ENCODE data around the gene PSKH1. TPM values are rescaled to one million over a fixed set of nuclear protein-coding genes. Genes with fewer than 3 reads are reported as not detected.

Gene PSKH1
- total and polyA plus RNA-seq, 9 of the 15 experiments (the other 6 are each of a cell fraction or from before 2014, with no cell fraction given) = 0.96 to 20.9 (median 9.4) TPM

DNA sequence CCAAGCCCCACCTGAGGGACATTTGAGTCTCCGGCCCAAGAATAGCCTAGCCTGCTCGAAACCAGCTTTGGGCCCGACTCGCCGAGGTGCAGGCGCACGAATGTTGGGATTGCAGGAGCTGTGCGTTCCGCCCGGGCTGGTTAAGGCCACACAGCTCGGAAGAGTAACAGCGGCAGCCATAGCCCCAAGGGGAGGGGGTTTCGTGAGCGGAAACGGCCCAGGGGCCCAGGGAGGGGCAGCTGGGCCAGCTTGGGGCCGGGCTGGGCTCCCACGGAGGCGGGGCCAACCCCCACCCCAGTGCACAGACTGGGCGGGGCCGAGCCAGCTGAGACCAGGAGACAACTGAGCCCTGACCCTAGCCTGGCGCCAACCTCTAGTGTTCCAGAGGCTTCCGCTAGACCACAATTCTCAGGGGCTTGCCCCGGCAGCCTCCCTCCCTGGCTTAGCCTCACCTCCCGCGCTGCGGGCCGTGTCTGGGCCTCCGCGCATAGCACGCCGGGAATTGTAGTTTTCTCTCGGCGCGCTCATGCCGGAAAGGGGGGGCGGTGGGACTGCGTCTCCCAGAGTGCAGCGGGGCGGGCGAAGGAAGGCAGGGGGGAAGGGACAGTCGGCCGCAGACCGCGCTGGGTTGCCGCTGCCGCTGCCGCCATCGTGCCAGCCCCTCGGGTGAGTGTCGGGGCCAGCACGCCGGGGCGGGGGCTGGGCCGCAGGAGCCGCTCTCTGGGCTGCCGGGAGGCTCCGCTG, 46.6 kb upstream of the PSKH1 start, which contains the start of gene NUTF2 (continued):
- peak; percentile 98 for TF ChIP-seq HCFC1 (IDR thresholded peaks at IDR 0.05; ENCODE audit: low read depth, low read length)
- TF ChIP-seq ETV6 (IDR thresholded peaks at IDR 0.05; ENCODE audit: borderline replicate concordance in 1 of 2, low read depth in 2 of 2, low read length in 1 of 2) = peak in 1 of 2 experiments; percentile 33; a peak in 1 of 4 replicates
- no peak for TF ChIP-seq ETV6 (CRISPR knock-in tag; IDR thresholded peaks at IDR 0.05; ENCODE audit: borderline replicate concordance)
- TF ChIP-seq, protein P1, sequence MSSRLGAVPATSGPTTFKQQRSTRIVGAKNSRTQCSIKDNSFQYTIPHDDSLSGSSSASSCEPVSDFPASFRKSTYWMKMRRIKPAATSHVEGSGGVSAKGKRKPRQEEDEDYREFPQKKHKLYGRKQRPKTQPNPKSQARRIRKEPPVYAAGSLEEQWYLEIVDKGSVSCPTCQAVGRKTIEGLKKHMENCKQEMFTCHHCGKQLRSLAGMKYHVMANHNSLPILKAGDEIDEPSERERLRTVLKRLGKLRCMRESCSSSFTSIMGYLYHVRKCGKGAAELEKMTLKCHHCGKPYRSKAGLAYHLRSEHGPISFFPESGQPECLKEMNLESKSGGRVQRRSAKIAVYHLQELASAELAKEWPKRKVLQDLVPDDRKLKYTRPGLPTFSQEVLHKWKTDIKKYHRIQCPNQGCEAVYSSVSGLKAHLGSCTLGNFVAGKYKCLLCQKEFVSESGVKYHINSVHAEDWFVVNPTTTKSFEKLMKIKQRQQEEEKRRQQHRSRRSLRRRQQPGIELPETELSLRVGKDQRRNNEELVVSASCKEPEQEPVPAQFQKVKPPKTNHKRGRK (tag; IDR thresholded peaks at IDR 0.05) = no peak
- no peak for TF ChIP-seq ZNF408 (CRISPR knock-in tag; IDR thresholded peaks at IDR 0.05; ENCODE audit: low read depth)
- TF ChIP-seq NRF1 (conservative IDR thresholded peaks at IDR 0.05 in 1 of 2, IDR thresholded peaks at IDR 0.05 in 1 of 2) = peak; percentile 77 to 82
- TF ChIP-seq, protein P2, sequence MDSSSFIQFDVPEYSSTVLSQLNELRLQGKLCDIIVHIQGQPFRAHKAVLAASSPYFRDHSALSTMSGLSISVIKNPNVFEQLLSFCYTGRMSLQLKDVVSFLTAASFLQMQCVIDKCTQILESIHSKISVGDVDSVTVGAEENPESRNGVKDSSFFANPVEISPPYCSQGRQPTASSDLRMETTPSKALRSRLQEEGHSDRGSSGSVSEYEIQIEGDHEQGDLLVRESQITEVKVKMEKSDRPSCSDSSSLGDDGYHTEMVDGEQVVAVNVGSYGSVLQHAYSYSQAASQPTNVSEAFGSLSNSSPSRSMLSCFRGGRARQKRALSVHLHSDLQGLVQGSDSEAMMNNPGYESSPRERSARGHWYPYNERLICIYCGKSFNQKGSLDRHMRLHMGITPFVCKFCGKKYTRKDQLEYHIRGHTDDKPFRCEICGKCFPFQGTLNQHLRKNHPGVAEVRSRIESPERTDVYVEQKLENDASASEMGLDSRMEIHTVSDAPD (CRISPR knock-in tag; IDR thresholded peaks at IDR 0.05) = no peak
- peak; percentile 54; the same call in 1 of the 2 replicates for TF ChIP-seq KLF13 (tag; IDR thresholded peaks at IDR 0.05; ENCODE audit: borderline replicate concordance, low read depth)
- TF ChIP-seq, protein P3, sequence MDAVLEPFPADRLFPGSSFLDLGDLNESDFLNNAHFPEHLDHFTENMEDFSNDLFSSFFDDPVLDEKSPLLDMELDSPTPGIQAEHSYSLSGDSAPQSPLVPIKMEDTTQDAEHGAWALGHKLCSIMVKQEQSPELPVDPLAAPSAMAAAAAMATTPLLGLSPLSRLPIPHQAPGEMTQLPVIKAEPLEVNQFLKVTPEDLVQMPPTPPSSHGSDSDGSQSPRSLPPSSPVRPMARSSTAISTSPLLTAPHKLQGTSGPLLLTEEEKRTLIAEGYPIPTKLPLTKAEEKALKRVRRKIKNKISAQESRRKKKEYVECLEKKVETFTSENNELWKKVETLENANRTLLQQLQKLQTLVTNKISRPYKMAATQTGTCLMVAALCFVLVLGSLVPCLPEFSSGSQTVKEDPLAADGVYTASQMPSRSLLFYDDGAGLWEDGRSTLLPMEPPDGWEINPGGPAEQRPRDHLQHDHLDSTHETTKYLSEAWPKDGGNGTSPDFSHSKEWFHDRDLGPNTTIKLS (IDR thresholded peaks at IDR 0.05; ENCODE audit: borderline replicate concordance, low read depth) = peak; percentile 89
- peak; percentile 48; the same call in 1 of the 2 replicates for TF ChIP-seq OTX1 (CRISPR knock-in tag; IDR thresholded peaks at IDR 0.05)
- peak; percentile 40 for TF ChIP-seq RBM25 (IDR thresholded peaks at IDR 0.05; ENCODE audit: low read depth, low read length, severe bottlenecking)
- peak; percentile 45 for TF ChIP-seq HNRNPK (IDR thresholded peaks at IDR 0.05; ENCODE audit: low read depth, low read length, poor library complexity, severe bottlenecking)
- no peak for TF ChIP-seq KLF10 (CRISPR knock-in tag; IDR thresholded peaks at IDR 0.05)
- TF ChIP-seq POLR2A (conservative IDR thresholded peaks at IDR 0.05) = peak; percentile 72
- TF ChIP-seq ZNF445 (CRISPR knock-in tag; IDR thresholded peaks at IDR 0.05; ENCODE audit: low read depth) = 0 out of 2 replicates have a peak, but pooled peaks have one; percentile 41
- peak; percentile 43; the same call in 1 of the 2 replicates for TF ChIP-seq JUN (IDR thresholded peaks at IDR 0.05; ENCODE audit: borderline replicate concordance, low read depth, low read length)
- no peak for TF ChIP-seq JUN (CRISPR knock-in tag; IDR thresholded peaks at IDR 0.05; ENCODE audit: borderline replicate concordance)
- TF ChIP-seq ZNF354B (CRISPR knock-in tag; IDR thresholded peaks at IDR 0.05) = no peak
- no peak for TF ChIP-seq SAP30 (IDR thresholded peaks at IDR 0.05; ENCODE audit: borderline replicate concordance, insufficient read depth, low read depth, low read length, poor library complexity, severe bottlenecking)
- TF ChIP-seq, protein P4, sequence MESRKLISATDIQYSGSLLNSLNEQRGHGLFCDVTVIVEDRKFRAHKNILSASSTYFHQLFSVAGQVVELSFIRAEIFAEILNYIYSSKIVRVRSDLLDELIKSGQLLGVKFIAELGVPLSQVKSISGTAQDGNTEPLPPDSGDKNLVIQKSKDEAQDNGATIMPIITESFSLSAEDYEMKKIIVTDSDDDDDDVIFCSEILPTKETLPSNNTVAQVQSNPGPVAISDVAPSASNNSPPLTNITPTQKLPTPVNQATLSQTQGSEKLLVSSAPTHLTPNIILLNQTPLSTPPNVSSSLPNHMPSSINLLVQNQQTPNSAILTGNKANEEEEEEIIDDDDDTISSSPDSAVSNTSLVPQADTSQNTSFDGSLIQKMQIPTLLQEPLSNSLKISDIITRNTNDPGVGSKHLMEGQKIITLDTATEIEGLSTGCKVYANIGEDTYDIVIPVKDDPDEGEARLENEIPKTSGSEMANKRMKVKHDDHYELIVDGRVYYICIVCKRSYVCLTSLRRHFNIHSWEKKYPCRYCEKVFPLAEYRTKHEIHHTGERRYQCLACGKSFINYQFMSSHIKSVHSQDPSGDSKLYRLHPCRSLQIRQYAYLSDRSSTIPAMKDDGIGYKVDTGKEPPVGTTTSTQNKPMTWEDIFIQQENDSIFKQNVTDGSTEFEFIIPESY (CRISPR knock-in tag; IDR thresholded peaks at IDR 0.05) = peak; percentile 74; the same call in 1 of the 2 replicates
- TF ChIP-seq GABPB1 (CRISPR knock-in tag; IDR thresholded peaks at IDR 0.05) = peak; percentile 87
